Measurements from ENCODE around the gene ALDH3B1.

The ALDH3B1 gene

GRCh38 chr11:68032997-68033707 is 23.0 kb downstream of the ALDH3B1 start:
- no peak for DNase-seq

GRCh38 chr11:68033708-68034045 is 23.6 kb downstream of the ALDH3B1 start:
- DNase-seq, result no peak

GRCh38 chr11:68035266-68035876 is 25.2 kb downstream of the ALDH3B1 start:
- no peak for DNase-seq

GRCh38 chr11:68036141-68036716 is 26.1 kb downstream of the ALDH3B1 start:
- no peak for DNase-seq

- peak; percentile 33 for DNase-seq
Observed at GRCh38 chr11:68036717-68037239, 26.7 kb downstream of the ALDH3B1 start.

- DNase-seq, result no peak
Observed at GRCh38 chr11:68037411-68038225, 27.5 kb downstream of the ALDH3B1 start.

- DNase-seq, result no peak
Observed at GRCh38 chr11:68038226-68038717, 28.1 kb downstream of the ALDH3B1 start.

- peak; percentile 81 for DNase-seq
Observed at GRCh38 chr11:68038718-68039525, 28.8 kb downstream of the ALDH3B1 start, which contains the start of gene TCIRG1. TSS of gene TCIRG1 (plus strand) at chr11:68039025. CDS start at chr11:68041272, 2,247 bp downstream.

GRCh38 chr11:68039526-68040086 is 29.5 kb downstream of the ALDH3B1 start:
- DNase-seq, result no peak

- DNase-seq, result peak; percentile 60
Observed at GRCh38 chr11:68040101-68040956, 30.2 kb downstream of the ALDH3B1 start.

GRCh38 chr11:68040957-68041591 is 30.9 kb downstream of the ALDH3B1 start:
- no peak for DNase-seq

GRCh38 chr11:68041617-68042218 is 31.6 kb downstream of the ALDH3B1 start:
- DNase-seq, result no peak

GRCh38 chr11:68042219-68043028 is 32.3 kb downstream of the ALDH3B1 start:
- no peak for DNase-seq

GRCh38 chr11:68043029-68043348 is 32.9 kb downstream of the ALDH3B1 start:
- DNase-seq, result no peak

GRCh38 chr11:68043349-68044144 is 33.4 kb downstream of the ALDH3B1 start:
- DNase-seq, result no peak

- DNase-seq, result no peak
Observed at GRCh38 chr11:68044145-68044813, 34.2 kb downstream of the ALDH3B1 start.

GRCh38 chr11:68044898-68045351 is 34.8 kb downstream of the ALDH3B1 start:
- no peak for DNase-seq

Data from CD4-positive, alpha-beta T cell treated with Interleukin-6 for 4 hours (primary cell).